Neutrophil (primary cell): ENCODE measurements around the gene KIF26A.

Experiments used
- H3K27ac ChIP-seq: fragments of 200-600 bp; sonication (generic); 2 replicates; pipeline ENCODE4 v1.5.1; 2016; ENCODE audit warnings: mild to moderate bottlenecking, moderate library complexity
- H3K27me3 ChIP-seq: fragments of 200-600 bp; sonication (generic); 2 replicates; pipeline ENCODE4 v1.6.0; 2016; ENCODE audit warnings: mild to moderate bottlenecking
- H3K36me3 ChIP-seq: fragments of 200-600 bp; sonication (generic); 2 replicates; pipeline ENCODE4 v1.5.1; 2017
- H3K4me1 ChIP-seq, 2 experiments: fragments of 200-600 bp in 1 of 2; sonication (generic) in 1 of 2; 1 replicate in 1 of 2; 2 replicates in 1 of 2; pipeline versions ENCODE4 v1.5.1 to v1.6.1; 2013 to 2016; ENCODE audit warnings: low read depth in 1 of 2, low read length in 1 of 2, mild to moderate bottlenecking in 1 of 2, moderate library complexity in 1 of 2; ENCODE audit not compliant: control insufficient read depth in 1 of 2, insufficient read depth in 1 of 2
- H3K4me3 ChIP-seq, 2 experiments: fragments of 200-600 bp in 1 of 2; sonication (generic) in 1 of 2; 1 replicate in 1 of 2; 2 replicates in 1 of 2; pipeline ENCODE4 v1.5.1; 2013 to 2016; ENCODE audit warnings: low read depth in 1 of 2, low read length in 1 of 2, mild to moderate bottlenecking in 1 of 2, moderate library complexity in 1 of 2
- H3K9me3 ChIP-seq: fragments of 200-600 bp; sonication (generic); 2 replicates; pipeline ENCODE4 v1.5.1; 2016
- CTCF ChIP-seq: fragments of 200-600 bp; sonication (generic); IDR thresholded peaks from 2 replicates; pipeline ENCODE4 v1.5.1; 2016; ENCODE audit warnings: antibody characterized with exemption

The KIF26A gene

GRCh38 chr14:104164041-104164440, 25.7 kb downstream of the KIF26A start:
- no peak for TF ChIP-seq CTCF
- Histone ChIP-seq H3K4me3 (no peak overlapping the region), H3K27ac (no peak overlapping the region), H3K9me3 (no peaks in the 10 kb centered on the region), H3K4me1 (no peaks in the 10 kb centered on the region), H3K36me3 (no peaks in the 10 kb centered on the region), H3K27me3 (no peaks in the 10 kb centered on the region)

GRCh38 chr14:104164512-104164911, 26.1 kb downstream of the KIF26A start:
- Histone ChIP-seq H3K4me3 (no peak overlapping the region), H3K27me3 (no peaks in the 10 kb centered on the region), H3K4me1 (no peaks in the 10 kb centered on the region), H3K36me3 (no peaks in the 10 kb centered on the region), H3K9me3 (no peaks in the 10 kb centered on the region), H3K27ac (no peak overlapping the region)
- no peak for TF ChIP-seq CTCF

GRCh38 chr14:104166698-104167097, 28.3 kb downstream of the KIF26A start:
- Histone ChIP-seq H3K4me1 (no peaks in the 10 kb centered on the region), H3K27ac (no peak overlapping the region), H3K4me3 (no peak overlapping the region), H3K27me3 (no peaks in the 10 kb centered on the region), H3K9me3 (no peaks in the 10 kb centered on the region), H3K36me3 (no peaks in the 10 kb centered on the region)
- no peak for TF ChIP-seq CTCF

GRCh38 chr14:104168603-104169002, 30.2 kb downstream of the KIF26A start:
- TF ChIP-seq CTCF: no peak
- H3K4me3 ChIP-seq: no peak overlapping the region
- H3K27me3 ChIP-seq: no peaks in the 10 kb centered on the region
- no peaks in the 10 kb centered on the region for H3K36me3 ChIP-seq
- H3K4me1 ChIP-seq: no peaks in the 10 kb centered on the region
- H3K9me3 ChIP-seq: no peaks in the 10 kb centered on the region
- no peak overlapping the region for H3K27ac ChIP-seq

- Histone ChIP-seq H3K27ac (no peak overlapping the region), H3K4me3 (no peak overlapping the region), H3K36me3 (no peaks in the 10 kb centered on the region), H3K4me1 (no peaks in the 10 kb centered on the region), H3K27me3 (no peaks in the 10 kb centered on the region), H3K9me3 (no peaks in the 10 kb centered on the region)
- no peak for TF ChIP-seq CTCF
These were observed 30.8 kb downstream of the KIF26A start for GRCh38 chr14:104169005-104169698.
